Neural cell (in vitro differentiated cells): ENCODE measurements around the gene LHX4.

Experiments
- CTCF ChIP-seq: fragments of 450-650 bp; IDR thresholded peaks from 2 replicates; pipeline ENCODE4 v1.5.1; 2014; ENCODE audit warnings: antibody characterized with exemption, mild to moderate bottlenecking, moderate library complexity; ENCODE audit not compliant: poor library complexity, severe bottlenecking
- EP300 ChIP-seq: fragments of 450-650 bp; conservative IDR thresholded peaks from 2 replicates; pipeline ENCODE4 v1.6.1; 2014; ENCODE audit warnings: antibody characterized with exemption, mild to moderate bottlenecking, moderate library complexity; ENCODE audit not compliant: poor library complexity, severe bottlenecking
- EZH2 ChIP-seq: fragments of 200-600, 300-800 bp; shearing (Covaris generic), sonication (generic); IDR thresholded peaks from 2 replicates; pipeline ENCODE4 v1.6.1; 2014; ENCODE audit warnings: antibody characterized with exemption, low read length, borderline replicate concordance, mild to moderate bottlenecking; ENCODE audit not compliant: insufficient read depth, poor library complexity, severe bottlenecking
- POLR2AphosphoS5 ChIP-seq: IDR thresholded peaks from 2 replicates; pipeline ENCODE4 v1.6.1; 2012
- RAD21 ChIP-seq: fragments of 450-650 bp; conservative IDR thresholded peaks from 2 replicates; pipeline ENCODE4 v1.6.1; 2014; ENCODE audit warnings: antibody characterized with exemption, mild to moderate bottlenecking, moderate library complexity
- REST ChIP-seq: IDR thresholded peaks from 2 replicates; pipeline ENCODE4 v1.6.1; 2012; ENCODE audit warnings: borderline replicate concordance
- SMC3 ChIP-seq: fragments of 450-650 bp; conservative IDR thresholded peaks from 2 replicates; pipeline ENCODE4 v1.6.1; 2014; ENCODE audit warnings: antibody characterized with exemption, mild to moderate bottlenecking, moderate library complexity; ENCODE audit not compliant: poor library complexity
- TAF1 ChIP-seq: IDR thresholded peaks from 2 replicates; pipeline ENCODE4 v1.6.1; 2012; ENCODE audit warnings: low read depth

GRCh38 chr1:180236698-180237509 is 6.8 kb downstream of the LHX4 start:
- TF ChIP-seq CTCF = no peak
- no peak for TF ChIP-seq TAF1
- TF ChIP-seq EP300 = no peak
- no peak for TF ChIP-seq REST
- TF ChIP-seq EZH2 = no peak
- no peak for TF ChIP-seq POLR2AphosphoS5
- TF ChIP-seq RAD21 = no peak
- no peak for TF ChIP-seq SMC3
